Neural crest cell (in vitro differentiated cells): ENCODE measurements around the gene SMYD2. TPM values are rescaled to one million over a fixed set of nuclear protein-coding genes. Genes with fewer than 3 reads are reported as not detected.

Experiments
- DNase-seq: peaks from one replicate; pipeline ENCODE4 v3.0.0; 2021; ENCODE audit warnings: low read depth, mixed read lengths, low spot score
- H3K27ac Mint-ChIP-seq: one replicate; pipeline ENCODE4 v1.8.0; 2021; ENCODE audit warnings: mild to moderate bottlenecking, mixed read lengths; ENCODE audit not compliant: unreplicated experiment
- H3K27me3 Mint-ChIP-seq: 2 replicates; pipeline ENCODE4 v1.8.0; 2021; ENCODE audit warnings: low read depth, mild to moderate bottlenecking, mixed read lengths
- H3K36me3 Mint-ChIP-seq: 2 replicates; pipeline ENCODE4 v1.8.0; 2021; ENCODE audit warnings: low read depth, mild to moderate bottlenecking, mixed read lengths
- H3K4me1 Mint-ChIP-seq: 2 replicates; pipeline ENCODE4 v1.8.0; 2021; ENCODE audit warnings: mixed read lengths
- H3K4me3 Mint-ChIP-seq: one replicate; pipeline ENCODE4 v1.8.0; 2021; ENCODE audit warnings: mild to moderate bottlenecking, mixed read lengths
- H3K9me3 Mint-ChIP-seq: 2 replicates; pipeline ENCODE4 v1.8.0; 2021; ENCODE audit warnings: mixed read lengths
- CTCF ChIP-seq: fragments of 200-600 bp; sonication (generic); conservative IDR thresholded peaks from 2 replicates; pipeline ENCODE4 v1.5.0; 2021; ENCODE audit warnings: antibody characterized with exemption, mild to moderate bottlenecking
- total RNA-seq: library from RNA; stranded (reverse); gene quantifications from 2 replicates; pipeline ENCODE4 v1.2.1, GENCODE V29; 2021

Gene SMYD2
- total RNA-seq, 1 donor from 2014 or later = 59.3 TPM

DNA sequence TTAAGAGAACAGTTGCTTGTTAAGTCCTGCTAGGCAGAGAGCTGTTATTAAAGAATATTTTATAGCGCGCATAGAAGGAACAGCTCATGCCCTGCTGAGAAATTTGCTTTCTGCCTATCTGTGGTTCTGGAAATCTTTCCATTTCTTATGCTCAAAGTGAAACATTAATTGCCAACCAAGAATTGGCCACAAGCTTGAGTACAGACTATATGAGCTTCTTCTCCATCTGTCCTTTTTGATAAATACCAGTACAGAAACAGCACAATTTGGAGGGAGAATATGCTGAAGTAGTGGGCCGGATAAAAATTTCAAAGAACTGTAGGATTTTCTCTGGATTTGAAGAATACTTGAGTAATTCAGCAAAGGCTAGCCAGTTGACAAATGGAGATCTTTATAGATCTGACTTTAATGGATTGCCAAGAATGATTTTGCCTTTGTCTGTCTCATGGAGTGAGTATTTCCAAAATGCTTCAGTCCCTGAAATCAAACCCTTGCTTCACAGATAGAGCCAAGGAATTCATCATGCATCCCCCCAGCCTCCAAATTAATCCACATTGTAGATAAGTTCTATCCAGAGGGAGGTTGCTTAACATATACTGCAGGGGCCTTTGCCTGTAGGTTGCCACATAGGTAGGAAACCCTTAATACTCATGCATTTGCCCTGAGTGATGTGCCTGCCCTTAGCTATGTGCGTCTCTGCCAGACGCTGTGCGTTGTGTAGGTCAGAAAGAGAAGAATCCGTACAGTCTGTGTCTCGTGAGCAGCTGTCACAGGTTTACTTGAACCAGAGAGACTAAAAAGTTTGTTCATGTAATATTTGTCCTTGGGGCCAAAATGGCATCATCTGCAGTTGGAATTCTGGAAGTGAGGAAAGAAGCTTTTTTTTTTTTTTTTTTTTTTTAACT lies 44.2 kb downstream of the SMYD2 start:
- Mint-ChIP-seq H3K9me3 (no peaks in the 10 kb centered on the region), H3K4me3 (no peak overlapping the region), H3K36me3 (peaks cover 5% of the 10 kb centered on the region), H3K27me3 (no peaks in the 10 kb centered on the region), H3K4me1 (peaks cover 10% of the 10 kb centered on the region), H3K27ac (no peak overlapping the region)
- TF ChIP-seq CTCF = no peak
- DNase-seq = no peak

- H3K27me3 Mint-ChIP-seq = no peaks in the 10 kb centered on the region
- no peaks in the 10 kb centered on the region for H3K9me3 Mint-ChIP-seq
- H3K36me3 Mint-ChIP-seq = peaks cover 5% of the 10 kb centered on the region
- H3K4me1 Mint-ChIP-seq = peaks cover 10% of the 10 kb centered on the region
- no peak for TF ChIP-seq CTCF
- no peak for DNase-seq
- H3K27ac Mint-ChIP-seq = no peak overlapping the region
- H3K4me3 Mint-ChIP-seq = no peak overlapping the region
These were observed 45.4 kb downstream of the SMYD2 start for GRCh38 chr1:214326406-214326805.

DNA sequence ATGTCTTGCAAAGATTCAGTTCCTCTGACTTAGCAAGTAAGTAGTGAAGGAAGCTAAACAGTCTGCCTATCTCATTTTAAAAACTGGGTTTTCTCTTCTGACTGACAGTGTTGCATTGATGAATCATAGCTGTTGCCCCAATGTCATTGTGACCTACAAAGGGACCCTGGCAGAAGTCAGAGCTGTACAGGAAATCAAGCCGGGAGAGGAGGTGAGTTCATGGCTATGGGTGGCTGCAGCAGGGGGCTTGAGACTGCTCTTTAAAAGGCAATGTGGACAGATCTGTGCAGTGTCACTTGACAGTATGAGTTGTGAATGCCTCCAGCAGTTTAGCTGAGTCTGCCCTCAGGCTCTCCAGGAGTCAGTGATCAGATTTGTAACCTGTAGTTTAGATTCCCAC lies 46.6 kb downstream of the SMYD2 start:
- Mint-ChIP-seq H3K27me3 (no peaks in the 10 kb centered on the region), H3K4me1 (peaks cover 6% of the 10 kb centered on the region), H3K27ac (no peak overlapping the region), H3K9me3 (no peaks in the 10 kb centered on the region), H3K36me3 (peaks cover 5% of the 10 kb centered on the region), H3K4me3 (no peak overlapping the region)
- TF ChIP-seq CTCF = no peak
- no peak for DNase-seq

GRCh38 chr1:214328770-214329469 lies 48.0 kb downstream of the SMYD2 start:
- peak; percentile 89 for TF ChIP-seq CTCF
- Mint-ChIP-seq H3K36me3 (peaks cover 5% of the 10 kb centered on the region), H3K27ac (peak overlapping the region; percentile 23), H3K4me3 (no peak overlapping the region), H3K9me3 (no peaks in the 10 kb centered on the region), H3K4me1 (peaks cover 6% of the 10 kb centered on the region), H3K27me3 (no peaks in the 10 kb centered on the region)
- peak; percentile 70 for DNase-seq

DNA sequence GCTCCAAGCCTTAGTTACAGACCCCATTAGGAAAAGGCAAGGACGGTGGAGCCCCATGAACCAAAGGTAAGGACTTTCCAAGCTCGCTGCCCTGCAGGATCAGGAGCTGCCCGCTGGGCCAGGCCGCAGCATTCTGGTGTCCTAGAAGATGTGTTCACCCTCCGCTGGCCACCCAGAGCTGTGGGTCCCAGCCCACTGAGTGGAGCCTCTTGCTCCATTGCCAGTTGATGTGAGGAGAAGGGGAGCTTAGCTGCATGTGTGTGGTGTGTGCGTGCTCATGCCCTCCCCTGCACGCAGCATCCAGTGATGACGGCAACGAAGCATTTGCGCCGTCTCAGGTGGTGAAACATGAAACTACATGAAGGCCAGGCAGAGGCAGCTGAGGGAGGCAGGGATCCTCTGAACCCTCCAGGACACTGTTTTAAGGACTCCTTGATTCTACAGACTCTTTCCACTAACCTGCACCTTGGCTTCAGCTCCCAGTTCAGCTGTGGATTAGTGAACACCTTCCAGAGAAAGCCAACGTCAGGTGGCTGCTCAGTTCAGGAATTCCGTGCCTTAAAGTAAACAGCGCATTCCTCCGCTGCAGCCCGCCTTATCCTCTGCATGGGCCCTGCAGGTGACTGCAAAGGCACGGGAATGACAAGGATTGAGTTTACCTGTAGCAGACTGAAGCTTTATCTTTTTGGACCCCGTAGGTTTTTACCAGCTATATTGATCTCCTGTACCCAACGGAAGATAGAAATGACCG lies 48.7 kb downstream of the SMYD2 start:
- H3K4me3 Mint-ChIP-seq = no peak overlapping the region
- TF ChIP-seq CTCF = no peak
- peaks cover 5% of the 10 kb centered on the region for H3K36me3 Mint-ChIP-seq
- H3K27ac Mint-ChIP-seq = no peak overlapping the region
- no peak for DNase-seq
- no peaks in the 10 kb centered on the region for H3K27me3 Mint-ChIP-seq
- H3K4me1 Mint-ChIP-seq = peaks cover 6% of the 10 kb centered on the region
- H3K9me3 Mint-ChIP-seq = no peaks in the 10 kb centered on the region
